Activated CD8-positive, alpha-beta memory T cell treated with anti-CD3 and anti-CD28 coated beads, Interleukin-2, amount 50 U/mL, for 1 hour (primary cell): ENCODE measurements around the gene PC.
A peak's percentile ranks its signal among the peaks of the same experiment; 100 is the strongest.
"Not testable (repeated sequence)": the region's sequence is repeated elsewhere in the genome, so short reads cannot be mapped to it uniquely, and the experiment has no call there.

Experiments
- DNase-seq: peaks from one replicate; pipeline ENCODE4 v3.0.0-alpha.2; 2020; ENCODE audit errors: extremely low read depth

PC gene

GRCh38 chr11:66842896-66843775 lies 115.0 kb downstream of the PC start, which contains the start of gene RCE1:
Gene RCE1, plus strand, starts transcription at chr11:66843441. Its CDS starts 15 bp downstream, at chr11:66843456.
- DNase-seq = peak; percentile 63

- DNase-seq = no peak
These were observed 115.7 kb downstream of the PC start for GRCh38 chr11:66842501-66842895.

- no peak for DNase-seq
These were observed 116.3 kb downstream of the PC start for GRCh38 chr11:66841861-66842260.

- DNase-seq = no peak
These were observed 117.7 kb downstream of the PC start for GRCh38 chr11:66840317-66841091.

GRCh38 chr11:66835768-66836405 lies 122.3 kb downstream of the PC start:
- DNase-seq = no peak

- no peak for DNase-seq
These were observed 123.2 kb downstream of the PC start for GRCh38 chr11:66834943-66835342.

GRCh38 chr11:66834539-66834845 lies 123.7 kb downstream of the PC start:
- DNase-seq = no peak

GRCh38 chr11:66824573-66824972 lies 133.6 kb downstream of the PC start:
- DNase-seq = not testable (repeated sequence)

- DNase-seq = no peak
These were observed 134.5 kb downstream of the PC start for GRCh38 chr11:66823700-66824099.

- DNase-seq = no peak
These were observed 137.3 kb downstream of the PC start for GRCh38 chr11:66820901-66821300.

GRCh38 chr11:66820381-66820780 lies 137.8 kb downstream of the PC start:
- no peak for DNase-seq

- DNase-seq = no peak
These were observed 139.8 kb downstream of the PC start for GRCh38 chr11:66818231-66818955.

GRCh38 chr11:66815646-66816045 lies 142.5 kb downstream of the PC start:
- no peak for DNase-seq

- DNase-seq = no peak
These were observed 143.5 kb downstream of the PC start for GRCh38 chr11:66814678-66815077.

- no peak for DNase-seq
These were observed 147.5 kb downstream of the PC start for GRCh38 chr11:66810576-66811185.

GRCh38 chr11:66809592-66809991 lies 148.6 kb downstream of the PC start:
- no peak for DNase-seq

GRCh38 chr11:66800720-66801428 lies 157.3 kb downstream of the PC start:
- no peak for DNase-seq

GRCh38 chr11:66799815-66800214 lies 158.4 kb downstream of the PC start:
- DNase-seq = not testable (repeated sequence)
